SW480 (cell line): Measurements from ENCODE around the gene TTC39C.
"Not testable (repeated sequence)": the region's sequence is repeated elsewhere in the genome, so short reads cannot be mapped to it uniquely, and the experiment has no call there.

Experiments
- DNase-seq: peaks from one replicate; pipeline ENCODE4 v3.0.0-alpha.2; 2016; ENCODE audit warnings: low spot score

TTC39C gene

GRCh38 chr18:24018299-24018886 is 3.8 kb downstream of the TTC39C start:
- DNase-seq = no peak

- no peak for DNase-seq
Observed at GRCh38 chr18:24019641-24020331, 5.2 kb downstream of the TTC39C start.

- no peak for DNase-seq
Observed at GRCh38 chr18:24021505-24021904, 7.0 kb downstream of the TTC39C start.

GRCh38 chr18:24022161-24022560 is 7.6 kb downstream of the TTC39C start:
- DNase-seq = no peak

- no peak for DNase-seq
Observed at GRCh38 chr18:24023185-24023814, 8.7 kb downstream of the TTC39C start.

- no peak for DNase-seq
Observed at GRCh38 chr18:24024425-24024824, 9.9 kb downstream of the TTC39C start.

- no peak for DNase-seq
Observed at GRCh38 chr18:24026457-24026856, 11.9 kb downstream of the TTC39C start.

GRCh38 chr18:24027156-24027827 is 12.7 kb downstream of the TTC39C start:
- no peak for DNase-seq

GRCh38 chr18:24028946-24029345 is 14.4 kb downstream of the TTC39C start:
- not testable (repeated sequence) for DNase-seq

- DNase-seq = no peak
Observed at GRCh38 chr18:24031318-24031717, 16.8 kb downstream of the TTC39C start.

- DNase-seq = no peak
Observed at GRCh38 chr18:24031916-24032315, 17.4 kb downstream of the TTC39C start.

- peak; percentile 15 for DNase-seq
Observed at GRCh38 chr18:24033641-24034412, 19.3 kb downstream of the TTC39C start.

GRCh38 chr18:24035316-24035715 is 20.8 kb downstream of the TTC39C start:
- DNase-seq = no peak

- no peak for DNase-seq
Observed at GRCh38 chr18:24039671-24040070, 25.1 kb downstream of the TTC39C start.

- DNase-seq = no peak
Observed at GRCh38 chr18:24041691-24042090, 27.1 kb downstream of the TTC39C start.

GRCh38 chr18:24043403-24043802 is 28.8 kb downstream of the TTC39C start:
- no peak for DNase-seq

GRCh38 chr18:24048261-24048660 is 33.7 kb downstream of the TTC39C start:
- no peak for DNase-seq

- DNase-seq = no peak
Observed at GRCh38 chr18:24049142-24049541, 34.6 kb downstream of the TTC39C start.

GRCh38 chr18:24051031-24051947 is 36.7 kb downstream of the TTC39C start:
- no peak for DNase-seq

- DNase-seq = no peak
Observed at GRCh38 chr18:24052053-24052452, 37.5 kb downstream of the TTC39C start.

- DNase-seq = no peak
Observed at GRCh38 chr18:24053211-24053610, 38.7 kb downstream of the TTC39C start.
